PFSK-1 (cell line): ENCODE data around the gene FAS.

ENCODE experiments used
- POLR2AphosphoS5 ChIP-seq: IDR thresholded peaks from 2 replicates; pipeline ENCODE4 v1.6.1; 2012; ENCODE audit warnings: low read depth, mild to moderate bottlenecking, control low read depth, low read length, moderate library complexity
- TF ChIP-seq, protein P1 (sequence below), 2 experiments: IDR thresholded peaks; 2 replicates each; pipeline versions ENCODE4 v1.6.1 to v1.8.0; 2011 to 2012; ENCODE audit warnings: low read depth in 2 of 2, low read length in 2 of 2, control low read depth in 1 of 2, inconsistent platforms in 1 of 2, mild to moderate bottlenecking in 1 of 2, moderate library complexity in 1 of 2; ENCODE audit not compliant: insufficient read depth in 1 of 2

DNA sequence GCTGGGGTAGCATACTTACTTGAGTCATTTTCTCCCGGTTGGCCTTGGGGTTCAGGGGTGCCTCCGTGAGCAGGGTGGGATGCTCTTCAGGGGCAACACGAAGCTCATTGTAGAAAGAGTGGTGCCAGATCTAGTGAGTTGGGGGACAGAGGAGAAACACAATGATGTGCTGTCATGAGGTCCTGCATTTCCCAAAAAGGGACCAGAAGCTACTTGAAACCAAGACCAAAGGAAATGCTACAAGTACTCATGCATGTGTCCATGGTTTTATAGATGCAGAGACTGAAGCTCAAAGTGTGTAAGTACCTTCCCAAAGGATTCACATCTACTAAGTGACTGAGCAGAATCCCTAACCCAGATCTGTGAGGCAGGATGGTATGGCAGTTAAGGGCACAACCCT lies 46.8 kb upstream of the FAS start:
- no peak for TF ChIP-seq POLR2AphosphoS5
- TF ChIP-seq, protein P1, sequence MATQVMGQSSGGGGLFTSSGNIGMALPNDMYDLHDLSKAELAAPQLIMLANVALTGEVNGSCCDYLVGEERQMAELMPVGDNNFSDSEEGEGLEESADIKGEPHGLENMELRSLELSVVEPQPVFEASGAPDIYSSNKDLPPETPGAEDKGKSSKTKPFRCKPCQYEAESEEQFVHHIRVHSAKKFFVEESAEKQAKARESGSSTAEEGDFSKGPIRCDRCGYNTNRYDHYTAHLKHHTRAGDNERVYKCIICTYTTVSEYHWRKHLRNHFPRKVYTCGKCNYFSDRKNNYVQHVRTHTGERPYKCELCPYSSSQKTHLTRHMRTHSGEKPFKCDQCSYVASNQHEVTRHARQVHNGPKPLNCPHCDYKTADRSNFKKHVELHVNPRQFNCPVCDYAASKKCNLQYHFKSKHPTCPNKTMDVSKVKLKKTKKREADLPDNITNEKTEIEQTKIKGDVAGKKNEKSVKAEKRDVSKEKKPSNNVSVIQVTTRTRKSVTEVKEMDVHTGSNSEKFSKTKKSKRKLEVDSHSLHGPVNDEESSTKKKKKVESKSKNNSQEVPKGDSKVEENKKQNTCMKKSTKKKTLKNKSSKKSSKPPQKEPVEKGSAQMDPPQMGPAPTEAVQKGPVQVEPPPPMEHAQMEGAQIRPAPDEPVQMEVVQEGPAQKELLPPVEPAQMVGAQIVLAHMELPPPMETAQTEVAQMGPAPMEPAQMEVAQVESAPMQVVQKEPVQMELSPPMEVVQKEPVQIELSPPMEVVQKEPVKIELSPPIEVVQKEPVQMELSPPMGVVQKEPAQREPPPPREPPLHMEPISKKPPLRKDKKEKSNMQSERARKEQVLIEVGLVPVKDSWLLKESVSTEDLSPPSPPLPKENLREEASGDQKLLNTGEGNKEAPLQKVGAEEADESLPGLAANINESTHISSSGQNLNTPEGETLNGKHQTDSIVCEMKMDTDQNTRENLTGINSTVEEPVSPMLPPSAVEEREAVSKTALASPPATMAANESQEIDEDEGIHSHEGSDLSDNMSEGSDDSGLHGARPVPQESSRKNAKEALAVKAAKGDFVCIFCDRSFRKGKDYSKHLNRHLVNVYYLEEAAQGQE (IDR thresholded peaks at IDR 0.05; ENCODE audit: insufficient read depth in 1 of 2, low read depth in 2 of 2, low read length in 2 of 2): no peak
